Hepatocyte (in vitro differentiated cells): ENCODE measurements around the gene INTS15. TPM values are rescaled to one million over a fixed set of nuclear protein-coding genes. Genes with fewer than 3 reads are reported as not detected.

ENCODE experiments used
- DNase-seq: peaks from one replicate; pipeline ENCODE4 v3.0.0-alpha.2; 2016; ENCODE audit warnings: low spot score
- H2AFZ ChIP-seq: fragments of 200-600 bp; sonication (generic); 2 replicates; pipeline ENCODE4 v1.6.0; 2016; ENCODE audit warnings: antibody characterized with exemption, mild to moderate bottlenecking
- H3K27ac ChIP-seq: fragments of 200-600 bp; sonication (generic); 2 replicates; pipeline ENCODE4 v1.5.1; 2016; ENCODE audit warnings: mild to moderate bottlenecking
- H3K27me3 ChIP-seq: fragments of 200-600 bp; sonication (generic); 2 replicates; pipeline ENCODE4 v1.6.1; 2016
- H3K36me3 ChIP-seq: fragments of 200-600 bp; sonication (generic); replicated peaks from 2 replicates; pipeline ENCODE4 v1.5.1; 2016; ENCODE audit warnings: low read depth; ENCODE audit not compliant: insufficient read depth
- H3K4me1 ChIP-seq: fragments of 200-600 bp; sonication (generic); 2 replicates; pipeline ENCODE4 v1.5.1; 2016; ENCODE audit warnings: mild to moderate bottlenecking, moderate library complexity; ENCODE audit not compliant: insufficient read depth
- H3K4me2 ChIP-seq: fragments of 200-600 bp; sonication (generic); 2 replicates; pipeline ENCODE4 v1.6.0; 2016
- H3K4me3 ChIP-seq: fragments of 200-600 bp; sonication (generic); 2 replicates; pipeline ENCODE4 v1.5.1; 2016; ENCODE audit warnings: mild to moderate bottlenecking
- H3K79me2 ChIP-seq: fragments of 200-600 bp; sonication (generic); 2 replicates; pipeline ENCODE4 v1.6.0; 2017; ENCODE audit warnings: mild to moderate bottlenecking
- H3K9me2 ChIP-seq: fragments of 200-600 bp; sonication (generic); replicated peaks from 2 replicates; pipeline ENCODE4 v1.6.0; 2017; ENCODE audit warnings: mild to moderate bottlenecking; ENCODE audit not compliant: insufficient read depth
- H3K9me3 ChIP-seq: fragments of 200-600 bp; sonication (generic); 2 replicates; pipeline ENCODE4 v1.5.1; 2016; ENCODE audit warnings: low read depth, mild to moderate bottlenecking
- H4K20me1 ChIP-seq: fragments of 200-600 bp; sonication (generic); 2 replicates; pipeline ENCODE4 v1.6.0; 2016; ENCODE audit warnings: mild to moderate bottlenecking; ENCODE audit not compliant: insufficient read depth, poor library complexity, severe bottlenecking
- CTCF ChIP-seq: fragments of 200-600 bp; sonication (generic); IDR thresholded peaks from 2 replicates; pipeline ENCODE4 v1.5.1; 2016; ENCODE audit warnings: antibody characterized with exemption, mild to moderate bottlenecking; ENCODE audit not compliant: poor library complexity
- EZH2 ChIP-seq: fragments of 200-600 bp; sonication (generic); IDR thresholded peaks from 2 replicates; pipeline ENCODE4 v1.6.1; 2016; ENCODE audit warnings: antibody characterized with exemption, mild to moderate bottlenecking, borderline replicate concordance
- EZH2phosphoT487 ChIP-seq: fragments of 200-600 bp; sonication (generic); IDR thresholded peaks from one replicate; pipeline ENCODE4 v1.6.1; 2018; ENCODE audit warnings: antibody characterized with exemption, mild to moderate bottlenecking, low read depth, moderate library complexity; ENCODE audit not compliant: unreplicated experiment, severe bottlenecking
- WGBS: methylation state at CpG from one replicate; pipeline ENCODE4 v1.1.6; 2016; ENCODE audit warnings: low lambda C conversion rate; ENCODE audit errors: missing lambda C conversion rate; 5-methylcytosine and 5-hydroxymethylcytosine counted together
- polyA plus RNA-seq: library from polyadenylated mRNA; unstranded; fragments of >200 nt; fragmentation: Nextera tagmentation; extraction: Ambion mirVana; gene quantifications from 2 replicates; pipeline ENCODE4 v1.2.1, GENCODE V29; 2016
- total RNA-seq: library from RNA; depleted of rRNA; stranded (reverse); fragments of >200 nt; gene quantifications from 2 replicates; pipeline ENCODE4 v1.2.3, GENCODE V29; 2014

INTS15 gene
- total and polyA plus RNA-seq, 2 experiments from 2014 or later: 21.4 to 26.1 TPM

DNA sequence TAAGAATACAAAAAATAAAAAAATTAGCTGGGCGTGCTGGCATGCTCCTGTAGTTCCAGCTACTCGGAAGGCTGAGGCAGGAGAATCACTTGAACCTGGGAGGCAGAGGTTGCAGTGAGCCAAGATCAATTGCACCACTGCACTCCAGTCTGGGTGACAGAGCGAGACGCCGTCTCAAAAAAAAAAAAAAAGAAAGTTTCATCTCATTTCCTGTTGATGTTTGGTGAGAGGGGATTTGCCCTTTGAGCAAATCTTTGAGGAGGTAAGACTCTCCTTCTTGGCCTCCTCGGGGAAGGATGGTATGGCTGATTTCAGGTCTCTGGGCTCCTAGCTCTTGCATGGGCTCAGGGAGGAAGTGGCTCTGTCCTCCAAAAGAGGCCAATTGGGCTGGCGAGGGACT is 35.0 kb upstream of the INTS15 start:
- H3K4me2 ChIP-seq: no peak overlapping the region
- H3K9me3 ChIP-seq: no peaks in the 10 kb centered on the region
- no peaks in the 10 kb centered on the region for H3K36me3 ChIP-seq
- no peak overlapping the region for H3K27ac ChIP-seq
- DNase-seq: no peak
- no peak overlapping the region for H3K4me3 ChIP-seq
- TF ChIP-seq EZH2phosphoT487: no peak
- no peak for TF ChIP-seq CTCF
- TF ChIP-seq EZH2: no peak
- no peaks in the 10 kb centered on the region for H4K20me1 ChIP-seq
- WGBS: 87% methylated on average over 7 of the region's 7 CpGs
- H3K27me3 ChIP-seq: no peaks in the 10 kb centered on the region
- no peaks in the 10 kb centered on the region for H3K79me2 ChIP-seq
- no peak overlapping the region for H2AFZ ChIP-seq
- H3K4me1 ChIP-seq: no peaks in the 10 kb centered on the region
- no peaks in the 10 kb centered on the region for H3K9me2 ChIP-seq

DNA sequence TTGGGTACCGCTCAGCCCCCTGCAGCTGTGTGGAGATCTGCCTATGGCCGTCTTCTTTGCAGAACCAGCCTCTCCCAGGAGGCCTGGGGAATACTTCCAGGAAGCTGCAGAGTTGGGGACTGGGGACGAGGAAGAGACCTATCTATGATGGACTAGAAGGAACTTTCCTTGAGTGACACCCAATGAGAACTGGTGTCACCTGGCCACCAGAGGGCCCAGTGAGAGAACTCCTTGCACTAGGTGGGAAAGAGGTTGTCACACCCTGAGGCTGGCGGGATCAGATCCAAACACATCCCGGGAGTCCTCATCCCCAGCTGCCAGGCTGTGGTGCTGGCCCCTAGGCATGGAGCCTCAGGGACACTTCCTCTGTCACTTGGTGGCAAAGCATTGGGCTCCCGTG is 33.6 kb upstream of the INTS15 start:
- Histone ChIP-seq H3K27me3 (no peaks in the 10 kb centered on the region), H3K4me1 (no peaks in the 10 kb centered on the region), H3K36me3 (no peaks in the 10 kb centered on the region), H4K20me1 (no peaks in the 10 kb centered on the region), H3K9me3 (no peaks in the 10 kb centered on the region), H3K79me2 (no peaks in the 10 kb centered on the region), H3K4me3 (no peak overlapping the region), H2AFZ (no peak overlapping the region), H3K9me2 (no peaks in the 10 kb centered on the region), H3K27ac (no peak overlapping the region), H3K4me2 (no peak overlapping the region)
- DNase-seq: peak; percentile 27
- 74% methylated on average over 6 of the region's 6 CpGs for WGBS
- TF ChIP-seq EZH2: no peak
- peak; percentile 21 for TF ChIP-seq CTCF

DNA sequence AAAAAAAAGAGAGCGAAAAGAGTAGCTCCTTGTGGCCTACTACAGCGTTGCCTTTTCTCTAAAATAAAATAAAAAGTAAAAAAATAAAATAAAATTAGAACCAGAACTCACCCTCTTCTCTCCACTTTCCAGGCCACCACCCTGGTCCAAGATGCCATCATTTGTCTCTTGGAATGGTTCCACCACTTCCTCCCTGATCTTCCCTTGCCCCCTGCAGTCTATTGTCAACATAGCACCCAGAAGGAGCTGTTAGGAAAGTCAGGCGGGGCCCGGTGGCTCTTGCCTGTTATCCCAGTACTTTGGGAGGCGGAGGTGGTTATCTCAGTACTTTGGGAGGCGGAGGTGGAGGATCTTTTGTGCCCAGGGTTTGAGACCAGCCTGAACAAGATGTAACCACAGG is 31.0 kb upstream of the INTS15 start:
- H3K4me3 ChIP-seq: no peak overlapping the region
- no peaks in the 10 kb centered on the region for H3K79me2 ChIP-seq
- peak; percentile 6 for TF ChIP-seq CTCF
- TF ChIP-seq EZH2: no peak
- H3K4me2 ChIP-seq: no peak overlapping the region
- no peaks in the 10 kb centered on the region for H3K36me3 ChIP-seq
- H3K9me3 ChIP-seq: no peaks in the 10 kb centered on the region
- WGBS: 56% methylated on average over 6 of the region's 6 CpGs
- no peak overlapping the region for H3K27ac ChIP-seq
- no peaks in the 10 kb centered on the region for H3K27me3 ChIP-seq
- H4K20me1 ChIP-seq: no peaks in the 10 kb centered on the region
- H3K4me1 ChIP-seq: no peaks in the 10 kb centered on the region
- DNase-seq: peak; percentile 49
- no peaks in the 10 kb centered on the region for H3K9me2 ChIP-seq
- no peak overlapping the region for H2AFZ ChIP-seq

DNA sequence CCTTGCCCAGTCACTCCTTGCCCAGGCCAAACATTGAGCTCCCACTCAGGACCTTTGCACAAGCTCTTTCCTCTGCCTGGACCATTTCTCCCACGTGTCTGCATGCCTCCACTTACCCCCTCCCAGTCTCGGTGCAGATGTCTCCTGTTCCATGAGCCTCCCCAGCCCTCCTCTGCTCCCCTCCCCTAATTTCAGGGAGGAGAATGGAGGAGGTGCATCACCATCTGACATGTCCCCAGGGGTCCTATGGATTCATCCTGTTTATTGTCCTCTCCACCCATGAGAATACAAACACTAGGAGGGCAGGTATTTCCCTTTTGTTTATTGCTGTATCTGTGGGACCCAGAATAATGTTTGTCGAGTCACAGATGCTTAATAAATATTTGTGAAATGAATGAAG is 29.9 kb upstream of the INTS15 start:
- H3K27ac ChIP-seq: no peak overlapping the region
- H3K36me3 ChIP-seq: no peaks in the 10 kb centered on the region
- no peak for DNase-seq
- no peaks in the 10 kb centered on the region for H4K20me1 ChIP-seq
- H3K27me3 ChIP-seq: no peaks in the 10 kb centered on the region
- H3K79me2 ChIP-seq: no peaks in the 10 kb centered on the region
- no peak overlapping the region for H3K4me3 ChIP-seq
- TF ChIP-seq EZH2 (no peak), EZH2phosphoT487 (no peak), CTCF (no peak)
- no peak overlapping the region for H2AFZ ChIP-seq
- H3K4me2 ChIP-seq: no peak overlapping the region
- 38% methylated on average over 3 of the region's 3 CpGs for WGBS
- H3K9me3 ChIP-seq: no peaks in the 10 kb centered on the region
- H3K9me2 ChIP-seq: no peaks in the 10 kb centered on the region
- H3K4me1 ChIP-seq: no peaks in the 10 kb centered on the region
